ENCODE measurements around the gene SYAP1.
A peak's percentile ranks its signal among the peaks of the same experiment; 100 is the strongest.
"Not testable (repeated sequence)": the region's sequence is repeated elsewhere in the genome, so short reads cannot be mapped to it uniquely, and the experiment has no call there.

The SYAP1 gene

GRCh38 chrX:16783452-16783851 lies 64.0 kb downstream of the SYAP1 start:
- DNase-seq: no peak

- not testable (repeated sequence) for DNase-seq
Measured at GRCh38 chrX:16784440-16784839, 65.0 kb downstream of the SYAP1 start.

GRCh38 chrX:16785247-16786138 lies 66.1 kb downstream of the SYAP1 start:
- no peak for DNase-seq

GRCh38 chrX:16786139-16786790 lies 66.9 kb downstream of the SYAP1 start, which contains the start of gene TXLNG:
Gene TXLNG, plus strand, starts transcription at chrX:16786466. Its CDS starts 22 bp downstream, at chrX:16786488.
- peak; percentile 95 to 99 for DNase-seq

GRCh38 chrX:16786791-16787735 lies 67.7 kb downstream of the SYAP1 start:
- DNase-seq: peak; percentile 45 to 55

GRCh38 chrX:16788477-16788876 lies 69.1 kb downstream of the SYAP1 start:
- no peak for DNase-seq

GRCh38 chrX:16796298-16796697 lies 76.9 kb downstream of the SYAP1 start:
- DNase-seq: no peak

- DNase-seq: no peak
Measured at GRCh38 chrX:16797358-16797757, 77.9 kb downstream of the SYAP1 start.

GRCh38 chrX:16797841-16798240 lies 78.4 kb downstream of the SYAP1 start:
- DNase-seq: no peak

GRCh38 chrX:16804923-16805464 lies 85.6 kb downstream of the SYAP1 start:
- no peak for DNase-seq

GRCh38 chrX:16807548-16807947 lies 88.1 kb downstream of the SYAP1 start:
- no peak for DNase-seq

- DNase-seq: no peak
Measured at GRCh38 chrX:16807976-16808542, 88.6 kb downstream of the SYAP1 start.

GRCh38 chrX:16814597-16814996 lies 95.2 kb downstream of the SYAP1 start:
- no peak for DNase-seq

Measured in CD4-positive, alpha-beta T cell treated with Interleukin-1 beta for 1 hour (primary cell).